Activated gamma-delta T cell (primary cell): Measurements from ENCODE around the gene DCAF12.
"Not testable (repeated sequence)": the region's sequence is repeated elsewhere in the genome, so short reads cannot be mapped to it uniquely, and the experiment has no call there.

Experiments
- DNase-seq: peaks from one replicate; lab custom pipeline; 2025; lab: John Stamatoyannopoulos, UW
- total RNA-seq, 2 donors: gene quantifications; one replicate each; lab custom pipeline; 2026; lab: John Stamatoyannopoulos, UW

The DCAF12 gene
- 46.6 to 46.7 reads per million in 2 donors for total RNA-seq

DNA sequence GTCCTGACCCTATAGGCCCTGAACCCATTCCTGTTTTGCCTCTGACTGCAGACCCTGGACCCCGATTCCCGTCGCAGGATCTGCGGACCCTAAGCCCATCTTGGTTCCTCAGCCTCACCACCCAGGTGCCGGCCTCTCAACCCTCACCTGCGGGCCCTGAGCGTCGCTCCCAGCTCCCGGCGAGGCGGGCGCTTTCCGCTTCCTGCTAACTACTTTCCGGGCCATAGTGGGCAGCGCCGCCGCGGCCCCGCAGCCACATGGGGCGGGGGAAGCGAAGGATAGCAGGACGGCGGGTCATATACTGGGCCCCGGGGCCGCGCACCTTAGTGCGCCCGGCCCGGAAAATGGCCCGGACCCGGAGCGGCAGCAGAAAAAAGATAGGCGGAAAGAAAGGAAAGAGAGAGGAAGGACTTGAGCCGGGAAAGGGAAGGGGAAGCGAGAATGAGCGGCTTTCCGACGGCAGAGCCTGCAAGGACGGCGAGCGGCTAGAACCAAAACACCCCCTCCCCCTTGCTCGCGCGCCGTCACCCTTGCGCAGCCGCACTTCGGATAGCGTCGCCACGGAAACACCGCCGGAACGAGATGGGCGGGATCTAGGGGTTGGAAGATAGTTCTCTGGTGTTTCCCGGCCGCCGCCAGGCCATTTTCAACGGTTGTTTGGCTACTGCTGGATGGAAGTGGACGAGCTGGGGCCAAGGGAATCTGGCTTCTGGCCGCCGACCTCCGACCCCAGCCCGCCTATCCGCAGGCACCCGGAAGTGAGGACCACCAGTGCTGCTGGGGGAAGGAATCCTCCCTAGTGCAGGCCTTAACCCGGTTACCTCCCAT, at the start of gene DCAF12:
Gene DCAF12, minus strand, starts transcription at position 492 of the 828 bp plus-strand sequence. Its CDS starts 267 bp downstream, at position 225.
- peak; percentile 74 for DNase-seq

DNA sequence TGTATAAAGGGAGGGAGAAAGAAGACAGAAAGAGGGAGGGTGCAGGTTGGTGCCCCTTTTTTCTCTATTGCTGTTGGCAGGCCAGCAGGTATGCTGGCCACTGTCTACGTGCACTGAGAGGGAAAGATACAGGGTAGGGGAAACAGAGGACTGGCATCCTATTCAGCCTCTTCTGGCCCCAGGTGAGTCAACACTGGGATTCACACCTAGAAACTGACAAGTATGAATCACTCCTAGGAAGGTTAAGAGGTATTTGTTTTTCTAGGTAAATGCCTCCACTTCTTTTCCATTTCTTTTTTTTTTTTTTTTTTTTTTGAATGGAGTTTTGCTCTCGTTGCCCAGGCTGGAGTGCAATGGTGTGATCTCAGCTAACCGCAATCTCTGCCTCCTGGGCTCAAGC, 49.6 kb upstream of the DCAF12 start:
- no peak for DNase-seq

DNA sequence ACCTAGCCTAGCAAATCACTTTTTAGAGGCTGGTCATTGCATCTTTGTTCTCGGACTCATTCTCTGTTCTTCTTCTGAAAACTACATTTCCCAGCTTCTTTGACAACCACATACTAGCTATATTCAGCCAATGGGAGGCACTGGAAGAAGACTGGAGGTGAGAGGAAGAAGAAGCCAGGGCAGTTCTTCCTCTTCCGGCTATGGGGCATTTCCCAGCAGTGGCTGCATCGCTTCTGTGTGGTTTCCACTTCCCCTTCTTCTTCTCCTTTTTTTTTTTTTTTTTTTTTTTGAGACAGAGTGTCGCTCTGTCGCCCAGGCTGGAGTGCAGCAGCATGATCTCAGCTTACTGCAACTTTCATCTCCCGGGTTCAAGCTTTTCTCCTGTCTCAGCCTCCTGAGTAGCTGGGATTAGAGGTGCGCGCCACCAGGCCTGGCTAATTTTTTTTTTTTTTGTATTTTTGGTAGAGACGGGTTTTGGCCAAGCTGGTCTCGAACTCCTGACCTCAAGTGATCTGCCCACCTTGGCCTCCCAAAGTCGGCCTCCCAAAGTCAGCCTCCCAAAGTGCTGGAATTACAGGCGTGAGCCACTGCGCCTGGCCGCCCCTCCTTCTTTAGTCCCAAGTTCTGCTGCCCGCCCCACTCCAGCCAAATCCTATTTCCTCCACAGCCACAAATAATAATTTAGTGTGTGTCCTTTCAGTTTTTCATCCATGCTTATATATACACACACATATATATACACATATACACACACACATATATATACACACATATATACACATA, 45.4 kb upstream of the DCAF12 start:
- no peak for DNase-seq

- DNase-seq: no peak
These were observed 43.9 kb upstream of the DCAF12 start for GRCh38 chr9:34170237-34170991.

GRCh38 chr9:34169125-34169524, 42.6 kb upstream of the DCAF12 start:
- no peak for DNase-seq

- no peak for DNase-seq
These were observed 36.9 kb upstream of the DCAF12 start for GRCh38 chr9:34163434-34163833.

DNA sequence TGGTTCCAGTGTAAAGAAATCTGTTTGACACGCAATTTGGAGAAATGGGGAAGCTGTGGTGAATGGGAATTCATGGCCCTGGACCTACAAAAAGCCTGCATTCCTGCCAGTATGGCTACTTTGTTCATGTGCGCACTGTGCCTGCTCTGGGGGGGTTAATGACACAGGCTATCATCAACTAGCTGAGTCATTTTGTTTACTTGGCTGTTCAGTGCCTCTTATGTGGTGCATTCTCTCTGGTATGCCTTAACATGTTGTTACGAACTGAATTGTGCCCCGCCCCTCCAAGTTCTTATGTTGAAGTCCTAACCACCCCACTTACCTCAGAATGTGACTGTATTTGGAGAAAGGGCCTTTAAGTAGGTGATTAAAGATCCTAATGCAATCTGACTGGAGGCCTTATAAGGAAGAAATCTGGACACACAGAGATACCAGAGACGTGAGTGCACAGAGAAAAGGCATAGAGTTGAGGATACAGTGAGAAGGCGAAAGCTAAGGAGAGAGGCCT, 31.9 kb upstream of the DCAF12 start:
- no peak for DNase-seq

GRCh38 chr9:34157898-34158297, 31.4 kb upstream of the DCAF12 start:
- DNase-seq: no peak

GRCh38 chr9:34157318-34157717, 30.8 kb upstream of the DCAF12 start:
- no peak for DNase-seq

DNA sequence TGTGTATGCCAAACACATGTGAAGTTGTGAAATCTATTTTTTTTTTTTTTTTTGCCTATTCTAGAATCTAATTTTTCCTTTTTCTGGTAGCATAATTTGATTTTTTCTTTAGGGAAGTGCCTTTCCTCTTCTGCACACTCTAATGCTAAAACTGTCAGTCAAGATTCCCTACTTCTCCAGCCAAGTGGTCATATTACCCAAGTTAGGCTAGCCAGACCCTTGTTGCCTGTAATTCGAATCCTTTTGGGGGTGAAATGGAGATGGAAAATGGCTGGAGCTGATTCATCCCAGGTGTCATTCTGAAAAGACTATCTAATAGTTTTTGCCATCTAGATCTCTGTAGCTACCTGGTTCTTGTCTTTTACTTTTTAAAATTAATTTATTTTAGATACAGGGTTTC, 27.6 kb upstream of the DCAF12 start:
- no peak for DNase-seq

DNA sequence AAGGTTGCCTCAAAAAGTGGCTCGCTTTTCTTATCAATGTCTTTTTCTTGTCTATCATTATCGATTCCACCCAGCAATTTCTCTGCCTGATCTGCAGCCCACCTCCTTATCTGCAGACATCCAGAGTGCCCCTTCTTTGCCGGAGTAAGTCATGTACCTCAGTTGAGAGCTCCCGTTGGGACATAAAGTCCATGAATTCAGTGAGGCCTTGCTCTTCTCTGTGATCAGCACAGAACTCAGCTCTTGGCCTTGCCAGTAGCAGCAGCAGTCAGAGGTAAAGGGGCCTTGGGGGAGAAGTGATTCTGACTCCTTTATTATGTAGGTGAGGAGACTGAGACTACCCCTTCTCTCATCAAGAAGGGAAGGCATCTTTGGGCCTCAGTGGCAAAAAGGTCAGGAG, 24.9 kb upstream of the DCAF12 start:
- DNase-seq: no peak

- no peak for DNase-seq
These were observed 18.7 kb upstream of the DCAF12 start for GRCh38 chr9:34145165-34145564.

- no peak for DNase-seq
These were observed 16.6 kb upstream of the DCAF12 start for GRCh38 chr9:34143116-34143515.

DNA sequence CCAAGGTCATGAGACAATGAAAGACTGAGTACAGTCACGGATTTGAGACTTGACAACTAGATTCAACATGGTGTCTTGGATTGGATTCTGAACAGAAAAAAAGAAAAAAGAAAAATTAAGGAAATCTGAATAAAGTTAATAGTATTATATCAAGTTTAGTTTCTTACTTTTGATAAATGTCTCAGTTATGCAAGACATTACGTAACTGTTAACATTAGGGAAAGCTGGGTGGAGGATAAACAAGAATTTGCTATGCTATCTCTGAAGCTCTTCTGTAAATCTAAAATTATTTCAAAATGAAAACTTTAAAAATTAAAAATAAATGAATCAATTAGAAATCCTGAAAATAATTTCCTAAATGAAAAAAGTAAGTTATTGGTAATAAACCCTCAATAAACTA, 14.4 kb upstream of the DCAF12 start:
- DNase-seq: no peak

DNA sequence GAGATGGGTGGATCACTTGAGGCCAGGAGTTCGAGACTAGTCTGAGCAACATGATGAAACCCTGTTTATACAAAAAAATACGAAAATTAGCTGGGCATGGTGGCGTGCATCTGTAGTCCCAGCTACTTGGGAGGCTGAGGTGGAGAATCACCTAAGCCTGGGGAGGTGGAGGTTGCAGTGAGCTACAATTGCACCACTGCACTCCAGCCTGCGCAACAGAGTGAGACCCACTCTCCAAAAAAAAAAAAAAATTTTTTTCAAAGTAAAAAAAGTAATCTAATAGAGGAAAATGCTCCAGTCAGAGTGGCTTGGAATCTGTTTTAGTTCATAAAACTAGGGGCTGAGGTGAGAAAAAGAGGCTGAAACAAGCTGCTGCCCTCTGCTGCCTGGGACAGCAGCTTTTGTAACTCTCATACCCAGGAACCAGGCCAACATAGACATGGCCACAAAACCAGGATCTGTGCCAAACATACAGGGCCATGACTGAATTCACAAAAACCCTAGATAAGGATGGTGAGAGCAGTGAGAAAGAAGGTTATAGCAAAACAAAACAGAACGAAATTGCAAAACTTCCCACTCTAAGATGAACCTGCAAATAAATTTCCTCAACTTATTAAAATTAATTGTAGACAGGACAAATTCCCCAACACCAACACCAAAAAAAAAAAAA, 13.1 kb upstream of the DCAF12 start:
- DNase-seq: no peak

GRCh38 chr9:34138644-34139043, 12.1 kb upstream of the DCAF12 start:
- not testable (repeated sequence) for DNase-seq

GRCh38 chr9:34134521-34134920, 8.0 kb upstream of the DCAF12 start:
- no peak for DNase-seq

DNA sequence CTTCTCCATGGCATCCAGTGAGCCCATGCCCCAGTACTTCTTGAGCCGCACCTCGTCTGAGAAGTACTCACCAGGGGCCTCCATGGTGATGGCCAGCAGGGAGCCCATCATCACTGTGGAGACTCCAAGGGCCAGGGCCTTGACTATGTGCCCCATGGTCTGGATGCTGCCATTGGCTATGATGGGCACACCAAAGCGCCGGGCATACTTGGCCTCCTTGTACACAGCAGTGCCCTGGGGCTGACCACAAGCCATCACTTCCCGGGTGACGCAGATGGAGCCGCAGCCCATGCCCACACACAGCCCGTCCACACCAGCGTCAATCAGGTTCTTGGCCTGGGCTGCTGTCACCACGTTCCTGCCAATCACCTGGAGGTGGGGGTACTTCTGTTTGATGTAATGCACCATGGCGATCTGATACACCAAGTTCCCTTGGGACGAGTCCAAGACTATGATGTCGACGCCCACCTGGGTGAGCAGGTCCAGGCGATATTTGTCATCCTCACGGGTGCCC, 7.0 kb upstream of the DCAF12 start:
- no peak for DNase-seq

DNA sequence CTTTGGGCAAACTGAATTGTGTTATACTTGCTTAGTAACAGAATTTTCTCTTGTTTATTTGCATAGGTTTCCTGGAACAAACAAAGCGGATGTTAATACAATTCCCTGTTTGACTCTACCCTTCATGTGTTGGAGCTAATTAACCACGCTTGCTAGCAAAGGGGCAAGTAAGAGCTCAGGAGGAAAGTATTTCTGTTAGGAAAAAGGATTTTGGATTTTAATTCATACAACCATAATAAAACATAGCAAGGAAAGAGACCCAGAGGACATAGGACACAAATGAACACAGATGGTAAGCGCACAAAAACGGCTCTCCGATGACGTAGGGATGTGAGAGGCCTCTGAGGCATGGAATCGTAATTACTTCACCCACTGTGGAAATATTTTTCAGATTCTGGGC, 5.1 kb upstream of the DCAF12 start:
- DNase-seq: no peak

DNA sequence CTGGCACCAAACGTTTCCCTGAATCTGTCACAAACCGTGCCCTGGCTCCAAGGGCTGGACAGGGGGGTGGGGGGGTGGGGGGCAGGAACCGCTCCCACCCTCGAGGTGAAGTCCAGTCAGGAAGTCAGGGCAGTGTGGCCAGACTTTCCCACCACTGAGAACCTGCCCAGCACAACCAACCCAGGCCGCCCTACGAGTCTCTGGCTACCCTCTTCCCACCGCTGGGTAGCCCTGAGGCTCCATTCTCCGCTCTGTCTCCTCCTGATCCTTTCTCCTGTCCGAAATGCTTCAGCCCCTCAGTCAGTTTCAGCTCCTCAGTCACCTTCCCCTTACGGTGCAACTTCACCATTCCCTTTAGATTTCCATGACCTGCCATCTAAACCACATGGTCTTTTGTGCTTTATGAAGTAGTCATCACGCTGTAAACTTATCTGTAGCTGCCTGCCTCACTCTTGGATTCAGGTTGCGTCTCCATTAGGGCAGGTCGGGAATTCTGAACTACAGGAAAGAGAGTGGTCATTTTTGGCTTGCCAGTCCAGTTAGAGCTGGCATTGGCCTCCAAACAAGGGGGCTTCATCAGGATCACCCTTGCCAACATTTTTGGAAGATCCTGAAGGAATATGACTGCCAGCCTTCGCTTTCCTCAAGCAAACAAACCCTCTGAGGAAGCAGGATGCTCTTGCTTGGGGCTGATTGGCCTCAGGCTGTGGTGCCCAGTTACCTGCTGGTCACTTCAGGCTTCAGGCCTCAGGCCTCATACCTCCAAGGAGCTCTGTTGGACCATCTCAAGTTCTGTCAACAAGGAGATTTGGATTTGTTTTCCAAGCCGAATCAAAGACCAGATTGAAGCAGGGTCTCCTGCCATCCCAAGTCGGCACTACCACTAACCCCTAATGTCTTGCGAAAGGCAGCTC, 794 bp upstream of the DCAF12 start:
- no peak for DNase-seq
